ENCODE measurements around the gene NMBR.
"Not testable (repeated sequence)": the region's sequence is repeated elsewhere in the genome, so short reads cannot be mapped to it uniquely, and the experiment has no call there.

The NMBR gene

DNA sequence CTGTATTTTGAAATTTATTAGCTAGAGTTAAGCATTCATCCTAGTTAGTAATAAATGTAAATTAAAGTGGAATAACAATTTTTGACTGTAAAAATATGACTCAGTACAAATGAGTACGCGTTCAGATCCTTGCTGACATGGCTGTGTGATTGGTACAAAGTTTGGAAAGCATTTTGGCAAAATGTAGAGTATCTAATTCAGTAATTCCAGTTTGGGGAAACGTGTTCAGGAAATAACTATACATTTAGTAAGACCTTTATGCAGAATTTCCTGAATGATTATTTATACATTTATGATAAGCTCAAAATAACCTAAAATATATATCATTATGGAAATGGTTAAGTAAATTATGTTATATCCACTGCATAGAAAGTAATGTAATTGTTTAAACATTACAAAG is 8.2 kb upstream of the NMBR start:
- no peak for DNase-seq (ENCODE audit: low read depth in 2 of 2)

DNA sequence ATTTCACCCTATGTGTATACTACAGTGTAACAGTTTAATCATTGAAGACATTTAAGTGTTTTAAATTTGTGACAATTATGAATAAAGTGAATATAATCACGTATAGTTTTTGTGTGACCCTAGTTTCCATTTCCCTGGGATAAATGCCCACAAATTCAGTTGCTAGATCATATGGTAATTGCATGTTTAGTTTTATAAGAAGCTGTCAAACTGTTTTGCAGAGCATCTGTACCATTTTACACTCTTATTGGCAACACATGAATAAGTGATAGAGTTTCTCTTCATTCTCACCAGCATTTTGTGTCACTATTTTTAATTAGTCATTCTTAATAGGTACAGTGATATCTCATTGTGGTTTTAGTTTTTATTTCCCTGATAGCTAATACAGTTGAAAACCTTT is 7.4 kb upstream of the NMBR start:
- no peak for DNase-seq (ENCODE audit: low read depth in 2 of 2)

- DNase-seq (ENCODE audit: low read depth in 2 of 2), result no peak
These were observed 6.3 kb upstream of the NMBR start for GRCh38 chr6:142153196-142153595.

- DNase-seq (ENCODE audit: low read depth in 2 of 2), result no peak
These were observed 5.8 kb upstream of the NMBR start for GRCh38 chr6:142152746-142153145.

GRCh38 chr6:142141531-142141930 is 5.4 kb downstream of the NMBR start:
- DNase-seq (ENCODE audit: low read depth in 2 of 2), result not testable (repeated sequence)

DNA sequence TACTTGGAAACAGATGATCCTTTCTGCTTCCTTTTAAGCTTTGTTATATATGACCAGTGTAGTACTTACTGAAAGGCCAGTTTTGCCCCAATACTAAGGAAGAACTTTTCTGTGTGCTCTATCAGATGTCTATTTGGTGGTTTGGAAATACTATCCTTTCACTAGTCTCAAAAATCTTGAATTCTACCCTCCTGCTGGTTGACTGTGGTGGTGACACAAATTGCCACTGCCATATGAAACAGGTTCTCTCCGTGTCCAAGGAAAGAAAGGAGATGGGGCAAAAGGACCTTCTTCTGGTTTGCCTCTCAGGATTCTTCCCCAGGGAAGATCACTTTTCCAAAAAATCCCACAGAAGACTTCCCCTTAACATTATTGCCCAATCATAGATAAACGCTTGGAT is 8.0 kb downstream of the NMBR start:
- no peak for DNase-seq (ENCODE audit: low read depth in 2 of 2)

DNA sequence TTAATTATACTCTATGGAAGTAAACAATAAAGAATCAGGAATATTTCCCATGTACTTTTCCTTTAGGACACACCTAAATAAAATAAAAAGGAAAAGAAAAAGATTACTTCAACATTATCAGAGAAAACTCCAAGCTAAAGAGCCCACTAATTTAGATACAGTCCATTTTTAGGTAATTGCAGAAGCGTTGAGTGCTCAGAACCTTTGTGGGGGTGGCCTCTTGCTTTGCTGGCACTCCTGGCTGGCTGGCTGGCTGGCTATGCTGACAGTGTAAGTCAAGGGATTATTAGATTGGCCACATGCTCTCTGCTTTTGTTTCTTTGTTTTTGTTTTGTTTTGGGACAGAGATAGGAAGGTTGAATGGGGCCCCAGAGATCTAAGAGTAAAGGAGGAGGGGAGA is 14.3 kb downstream of the NMBR start, which contains the start of gene GJE1:
Gene GJE1, plus strand, starts transcription at position 301 of the 400 bp plus-strand sequence. CDS start 234 bp downstream, outside the sequence.
- DNase-seq (ENCODE audit: low read depth in 2 of 2), result no peak

DNA sequence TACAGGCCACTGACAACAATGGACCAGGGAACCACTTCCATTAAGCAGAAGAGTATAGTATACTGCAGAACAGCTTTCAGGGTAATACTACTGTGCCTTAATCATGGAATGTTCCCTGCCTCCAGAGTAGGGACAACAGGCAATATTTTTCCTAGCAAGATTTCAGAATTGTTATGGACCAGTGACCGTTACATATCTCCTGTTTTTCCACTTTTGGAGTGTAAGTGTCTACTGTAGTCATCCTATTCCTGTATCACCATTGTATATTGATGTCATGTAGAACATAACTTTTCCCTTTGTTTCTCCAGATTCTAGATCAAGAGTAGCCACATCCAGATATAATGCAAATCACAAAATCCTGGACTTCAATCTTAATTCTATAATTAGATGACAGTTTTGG is 16.1 kb downstream of the NMBR start:
- DNase-seq (ENCODE audit: low read depth in 2 of 2), result no peak

DNA sequence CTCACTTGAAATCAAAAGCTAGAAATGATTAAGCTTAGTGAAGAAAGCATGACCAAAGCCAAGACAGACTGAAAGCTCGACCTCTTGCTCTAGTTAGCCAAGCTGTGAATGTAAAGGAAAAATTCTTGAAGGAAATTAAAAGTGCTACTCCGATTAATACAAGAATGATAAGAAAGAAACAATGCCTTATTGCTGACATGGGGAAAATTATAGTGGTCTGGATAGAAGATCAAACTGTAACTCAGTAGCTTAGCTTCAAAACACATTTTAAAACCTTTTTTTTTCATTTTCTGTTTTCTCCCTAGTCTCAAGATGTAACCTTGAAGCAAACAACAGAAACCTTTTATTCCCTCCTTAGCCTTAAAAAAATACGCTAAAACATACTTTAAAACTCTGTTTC is 25.6 kb downstream of the NMBR start:
- DNase-seq (ENCODE audit: low read depth in 2 of 2), result no peak

GRCh38 chr6:142118925-142119324 is 28.0 kb downstream of the NMBR start:
- no peak for DNase-seq (ENCODE audit: low read depth in 2 of 2)

GRCh38 chr6:142118328-142118727 is 28.6 kb downstream of the NMBR start:
- no peak for DNase-seq (ENCODE audit: low read depth in 2 of 2)

GRCh38 chr6:142117366-142117765 is 29.6 kb downstream of the NMBR start:
- no peak for DNase-seq (ENCODE audit: low read depth in 2 of 2)

DNA sequence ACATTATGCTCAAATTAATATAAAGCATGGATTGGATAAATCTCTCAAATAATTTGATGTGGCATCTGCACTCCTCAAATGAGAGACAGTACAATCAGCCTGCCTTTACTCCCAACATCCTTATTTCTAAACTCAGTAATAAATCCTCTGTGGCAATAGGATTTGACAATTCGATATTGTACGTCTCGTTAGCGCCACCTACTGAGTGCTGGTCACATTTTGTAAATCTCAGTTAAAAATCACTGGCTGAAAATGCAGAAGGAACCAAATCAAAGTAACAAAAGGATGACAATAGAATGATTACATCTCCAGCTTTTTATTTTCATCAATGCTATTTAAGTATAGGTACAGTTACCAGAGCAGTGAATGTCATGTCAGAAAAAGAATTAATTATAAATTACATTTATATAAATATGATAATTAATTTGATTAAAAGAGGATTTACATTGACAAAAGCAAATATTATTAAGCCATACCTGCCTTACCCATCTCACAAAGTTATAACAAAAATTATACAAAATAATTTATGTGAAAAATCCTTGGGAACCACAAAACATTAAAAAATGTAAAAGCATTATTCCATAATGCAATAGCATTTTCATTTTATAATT is 34.4 kb downstream of the NMBR start:
- peak; percentile 70 to 76 for DNase-seq (ENCODE audit: low read depth in 2 of 2)

- DNase-seq (ENCODE audit: low read depth in 2 of 2), result not testable (repeated sequence)
These were observed 36.1 kb downstream of the NMBR start for GRCh38 chr6:142110820-142111219.

DNA sequence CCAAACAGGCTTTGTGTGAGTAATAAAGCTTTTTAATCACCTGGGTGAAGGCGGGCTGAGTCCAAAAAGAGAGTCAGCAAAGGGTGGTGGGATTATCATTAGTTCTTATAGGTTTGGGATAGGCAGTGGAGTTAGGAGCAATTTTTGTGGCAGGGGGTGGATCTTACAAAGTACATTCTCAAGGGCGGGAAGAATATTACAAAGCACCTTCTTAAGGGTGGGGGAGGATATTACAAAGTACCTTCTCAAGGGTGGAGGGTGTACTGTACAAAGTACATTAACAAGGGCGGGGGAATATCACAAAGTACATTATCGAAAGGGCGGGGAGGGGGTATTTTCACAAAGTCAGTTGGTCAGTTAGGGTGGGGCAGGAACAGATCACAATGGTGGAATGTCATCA is 42.1 kb downstream of the NMBR start:
- not testable (repeated sequence) for DNase-seq (ENCODE audit: low read depth in 2 of 2)

DNA sequence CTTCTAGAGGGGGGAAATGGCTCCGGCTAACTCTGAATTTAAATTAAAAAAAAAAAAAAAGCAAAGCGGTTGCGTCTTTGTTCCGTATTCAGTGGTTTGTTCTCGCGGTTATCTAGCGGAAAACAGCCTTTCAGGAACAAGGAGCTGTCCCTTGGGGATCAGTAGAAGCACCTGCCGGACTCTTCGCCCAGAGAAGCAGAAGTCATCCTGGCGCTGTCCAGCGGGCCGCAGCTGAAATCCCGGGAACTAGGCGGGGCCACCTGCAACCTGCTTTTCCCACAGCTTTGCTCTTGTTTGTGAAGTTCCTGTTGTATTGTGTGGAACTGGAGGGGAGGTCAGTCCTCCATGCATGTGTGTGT is 58.1 kb downstream of the NMBR start:
- DNase-seq (ENCODE audit: low read depth in 2 of 2), result no peak

DNA sequence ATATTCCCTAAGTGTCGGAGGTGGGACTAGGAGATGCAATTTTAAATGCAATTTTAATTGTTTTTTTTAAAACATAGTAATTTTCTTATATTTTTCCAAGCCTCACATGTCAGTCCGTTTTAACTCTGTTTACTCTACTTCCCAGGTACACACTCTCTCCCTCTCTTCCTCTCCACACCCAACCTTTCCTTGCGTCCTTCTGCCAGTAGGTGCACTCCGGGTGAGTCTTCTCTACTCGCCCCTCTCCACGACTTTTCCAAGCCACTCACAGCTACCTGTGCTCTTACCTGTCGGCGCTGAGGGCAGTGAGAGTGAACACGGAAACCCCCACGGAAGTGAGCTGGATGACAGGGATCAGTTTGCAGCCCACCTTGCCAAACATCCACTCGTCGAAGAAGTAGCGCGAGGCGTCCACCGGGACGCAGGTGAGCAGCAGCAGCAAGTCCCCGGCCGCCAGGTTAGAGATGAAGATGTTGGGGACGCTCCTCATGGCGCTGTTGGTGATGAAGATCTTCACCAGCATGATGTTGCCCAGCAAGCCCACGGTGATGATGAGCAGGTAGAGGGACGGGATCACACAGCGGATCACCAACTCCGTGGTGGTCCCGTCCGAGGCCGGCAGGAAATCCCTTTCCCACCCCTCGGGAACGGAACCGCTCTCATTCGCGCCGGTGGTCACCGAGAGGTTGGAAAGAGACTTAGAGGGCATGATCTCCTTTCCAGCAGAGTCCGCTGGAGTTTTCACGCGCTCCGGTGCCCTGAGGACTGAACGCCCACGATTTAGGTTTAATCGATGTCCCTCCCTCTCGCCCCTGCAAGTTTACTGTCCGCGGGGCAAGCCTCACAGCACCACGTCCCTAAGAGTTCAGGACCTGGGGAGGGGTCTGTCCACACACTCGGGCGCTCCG is 58.7 kb downstream of the NMBR start:
- DNase-seq (ENCODE audit: low read depth in 2 of 2), result no peak

- DNase-seq (ENCODE audit: low read depth in 2 of 2), result no peak
These were observed 67.8 kb downstream of the NMBR start for GRCh38 chr6:142079130-142079529.

DNA sequence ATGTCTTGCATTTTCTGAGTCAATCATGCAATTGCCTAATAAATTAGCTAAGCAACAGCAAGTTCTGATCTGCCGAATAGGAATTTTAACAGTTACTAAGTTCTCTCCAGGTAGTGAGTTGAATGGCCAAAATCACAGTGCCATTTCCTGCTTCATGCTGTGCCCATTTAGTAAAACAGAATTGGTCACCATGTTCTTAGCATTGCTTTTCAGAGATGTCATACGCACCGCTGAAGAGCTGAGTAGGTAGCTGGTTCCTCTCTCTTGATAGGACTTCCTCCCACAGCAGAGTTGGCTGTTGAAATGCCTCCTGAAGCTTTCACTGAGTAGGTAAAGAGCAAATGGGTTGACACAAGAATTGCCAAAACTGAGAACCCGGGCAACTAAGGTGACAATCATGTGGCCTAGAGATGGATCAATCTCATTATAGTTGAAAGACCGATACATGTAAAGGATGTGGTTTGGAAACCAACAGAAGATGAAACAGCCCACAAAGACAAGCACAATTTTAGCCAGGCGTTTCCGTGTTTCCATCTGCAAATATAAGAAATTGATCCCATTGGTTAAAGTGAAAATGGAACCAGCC is 71.3 kb downstream of the NMBR start:
- DNase-seq (ENCODE audit: low read depth in 2 of 2), result no peak

- DNase-seq (ENCODE audit: low read depth in 2 of 2), result no peak
These were observed 72.4 kb downstream of the NMBR start for GRCh38 chr6:142074516-142074915.

DNA sequence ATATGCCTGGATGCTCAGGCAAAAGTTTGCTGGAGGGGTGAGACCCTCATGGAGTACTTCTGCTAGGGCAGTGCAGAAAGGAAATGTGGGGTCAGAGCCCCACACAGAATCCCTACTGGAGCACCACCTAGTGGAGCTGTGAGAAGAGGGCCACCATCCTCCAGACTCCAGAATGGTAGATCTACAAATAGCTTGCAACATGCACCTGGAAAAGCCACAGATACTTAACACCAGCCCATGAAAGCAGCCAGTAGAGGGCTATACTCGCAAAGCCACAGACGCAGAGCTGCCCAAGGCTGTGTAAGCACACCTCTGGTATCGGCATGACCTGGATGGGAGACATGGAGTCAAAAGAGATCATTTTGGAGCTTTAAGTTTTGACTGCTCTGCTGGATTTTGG is 74.9 kb downstream of the NMBR start:
- DNase-seq (ENCODE audit: low read depth in 2 of 2), result no peak

- no peak for DNase-seq (ENCODE audit: low read depth in 2 of 2)
These were observed 78.5 kb downstream of the NMBR start for GRCh38 chr6:142068416-142068815.

DNA sequence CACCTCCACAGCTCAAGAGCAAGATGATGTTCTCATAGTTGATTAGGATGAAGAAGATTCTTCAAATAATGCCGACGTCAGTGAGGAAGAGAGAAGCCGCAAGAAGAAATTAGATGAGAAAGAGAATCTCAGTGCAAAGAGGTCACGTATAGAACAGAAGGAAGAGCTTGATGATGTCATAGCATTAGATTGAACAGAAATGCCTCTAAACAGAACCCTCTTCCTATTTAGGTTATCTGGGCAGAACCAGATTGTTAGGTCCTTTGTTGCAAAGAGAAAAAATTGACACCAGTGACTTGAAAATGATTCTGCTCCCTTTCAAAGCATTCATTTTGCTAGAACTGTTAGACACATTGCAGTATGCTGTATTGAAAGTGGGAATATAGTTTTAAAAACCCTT is 84.1 kb downstream of the NMBR start:
- DNase-seq (ENCODE audit: low read depth in 2 of 2), result not testable (repeated sequence)
